ENCODE measurements around the gene SERP1.

The SERP1 gene

GRCh38 chr3:150544041-150544440, 2.3 kb downstream of the SERP1 start:
- Histone ChIP-seq H3K79me2 (ENCODE audit: control insufficient read depth, insufficient read depth, low read length) (peaks cover 34% of the 10 kb centered on the region), H2BK5ac (ENCODE audit: low read length) (no peak overlapping the region), H3K27ac (ENCODE audit: low read depth, low read length) (no peak overlapping the region), H2BK120ac (ENCODE audit: low read depth, low read length) (no peak overlapping the region), H4K8ac (ENCODE audit: low read depth, low read length) (no peak overlapping the region), H3K56ac (ENCODE audit: low read length) (no peak overlapping the region), H2AK5ac (ENCODE audit: low read length) (no peak overlapping the region), H3K79me1 (ENCODE audit: low read length) (peaks cover 5% of the 10 kb centered on the region), H2BK15ac (replicated peaks; ENCODE audit: low read depth) (no peak overlapping the region), H3K4me2 (ENCODE audit: low read length) (no peak overlapping the region), H3K4me1 (ENCODE audit: control insufficient read depth, low read depth, low read length) (no peaks in the 10 kb centered on the region), H3K36me3 (ENCODE audit: control insufficient read depth, insufficient read depth, low read length) (no peaks in the 10 kb centered on the region), H3K18ac (ENCODE audit: low read length) (no peak overlapping the region), H4K5ac (ENCODE audit: low read length) (no peak overlapping the region), H3K4me3 (ENCODE audit: low read length) (no peak overlapping the region), H3K9ac (ENCODE audit: low read length) (no peak overlapping the region), H3K23ac (ENCODE audit: low read length) (no peak overlapping the region), H3K27me3 (ENCODE audit: insufficient read depth, low read length, poor library complexity) (no peaks in the 10 kb centered on the region), H3K4ac (ENCODE audit: low read depth, low read length) (no peak overlapping the region)
- no peak for DNase-seq

DNA sequence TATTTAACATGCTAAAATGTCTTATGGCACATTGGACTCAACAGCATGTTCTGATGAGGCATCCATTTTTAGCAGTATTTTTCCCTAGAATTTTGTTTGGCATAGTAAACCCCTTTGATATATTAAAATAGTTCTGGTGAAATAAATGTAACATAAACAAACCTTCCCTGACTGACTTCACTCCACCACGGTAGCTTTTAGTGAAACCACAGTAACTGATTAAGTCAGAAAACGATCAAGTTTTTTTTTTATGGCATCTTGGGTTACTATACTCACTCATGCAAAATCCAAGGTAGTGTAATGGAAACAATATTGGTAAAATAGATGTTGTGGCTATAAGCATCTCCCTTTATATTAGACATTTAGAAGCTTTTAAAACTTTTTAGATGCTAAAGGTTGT, 2.8 kb downstream of the SERP1 start:
- Histone ChIP-seq H2BK15ac (replicated peaks; ENCODE audit: low read depth) (no peak overlapping the region), H3K36me3 (ENCODE audit: control insufficient read depth, insufficient read depth, low read length) (no peaks in the 10 kb centered on the region), H4K5ac (ENCODE audit: low read length) (no peak overlapping the region), H2BK120ac (ENCODE audit: low read depth, low read length) (no peak overlapping the region), H3K79me1 (ENCODE audit: low read length) (peaks cover 5% of the 10 kb centered on the region), H2AK5ac (ENCODE audit: low read length) (no peak overlapping the region), H3K4me1 (ENCODE audit: control insufficient read depth, low read depth, low read length) (no peaks in the 10 kb centered on the region), H3K9ac (ENCODE audit: low read length) (no peak overlapping the region), H3K4ac (ENCODE audit: low read depth, low read length) (no peak overlapping the region), H4K8ac (ENCODE audit: low read depth, low read length) (no peak overlapping the region), H3K18ac (ENCODE audit: low read length) (no peak overlapping the region), H3K79me2 (ENCODE audit: control insufficient read depth, insufficient read depth, low read length) (peaks cover 33% of the 10 kb centered on the region), H3K27ac (ENCODE audit: low read depth, low read length) (no peak overlapping the region), H3K4me2 (ENCODE audit: low read length) (no peak overlapping the region), H3K27me3 (ENCODE audit: insufficient read depth, low read length, poor library complexity) (no peaks in the 10 kb centered on the region), H3K4me3 (ENCODE audit: low read length) (no peak overlapping the region), H2BK5ac (ENCODE audit: low read length) (no peak overlapping the region), H3K23ac (ENCODE audit: low read length) (no peak overlapping the region), H3K56ac (ENCODE audit: low read length) (no peak overlapping the region)
- no CpG with 5 or more reads among the region's 2 CpGs for WGBS (ENCODE audit: extremely low coverage, insufficient coverage, low lambda C conversion rate)
- no peak for DNase-seq

DNA sequence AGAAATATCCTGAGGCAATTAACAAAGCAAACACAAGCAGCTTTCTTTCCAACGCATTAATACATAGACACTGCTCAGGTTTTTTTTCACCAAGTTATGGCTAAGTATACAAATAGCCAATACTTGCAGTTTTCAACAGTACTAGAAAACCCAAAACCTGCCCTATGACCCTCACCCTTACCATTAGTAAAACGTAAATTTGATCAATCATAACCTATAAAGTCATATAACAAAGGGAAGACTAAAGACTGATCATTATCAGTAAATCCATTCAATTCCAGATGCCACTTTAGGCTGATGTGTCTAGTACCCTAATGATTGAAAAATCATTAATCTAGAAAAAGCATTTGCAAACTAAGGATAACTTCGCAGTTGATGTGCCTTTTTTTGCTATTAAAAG, 3.2 kb downstream of the SERP1 start:
- H2AK5ac ChIP-seq (ENCODE audit: low read length), result no peak overlapping the region
- no peaks in the 10 kb centered on the region for H3K27me3 ChIP-seq (ENCODE audit: insufficient read depth, low read length, poor library complexity)
- no peaks in the 10 kb centered on the region for H3K4me1 ChIP-seq (ENCODE audit: control insufficient read depth, low read depth, low read length)
- peaks cover 3% of the 10 kb centered on the region for H3K79me1 ChIP-seq (ENCODE audit: low read length)
- H4K5ac ChIP-seq (ENCODE audit: low read length), result no peak overlapping the region
- no peak overlapping the region for H3K18ac ChIP-seq (ENCODE audit: low read length)
- no peak overlapping the region for H2BK5ac ChIP-seq (ENCODE audit: low read length)
- no peak overlapping the region for H2BK120ac ChIP-seq (ENCODE audit: low read depth, low read length)
- H3K4me3 ChIP-seq (ENCODE audit: low read length), result no peak overlapping the region
- no peak overlapping the region for H3K4me2 ChIP-seq (ENCODE audit: low read length)
- no peak overlapping the region for H4K8ac ChIP-seq (ENCODE audit: low read depth, low read length)
- H3K4ac ChIP-seq (ENCODE audit: low read depth, low read length), result no peak overlapping the region
- no peak overlapping the region for H3K27ac ChIP-seq (ENCODE audit: low read depth, low read length)
- H3K79me2 ChIP-seq (ENCODE audit: control insufficient read depth, insufficient read depth, low read length), result peaks cover 29% of the 10 kb centered on the region
- no CpG with 5 or more reads among the region's 3 CpGs for WGBS (ENCODE audit: extremely low coverage, insufficient coverage, low lambda C conversion rate)
- H3K23ac ChIP-seq (ENCODE audit: low read length), result no peak overlapping the region
- no peak overlapping the region for H2BK15ac ChIP-seq (replicated peaks; ENCODE audit: low read depth)
- H3K9ac ChIP-seq (ENCODE audit: low read length), result no peak overlapping the region
- DNase-seq, result no peak
- H3K56ac ChIP-seq (ENCODE audit: low read length), result no peak overlapping the region
- H3K36me3 ChIP-seq (ENCODE audit: control insufficient read depth, insufficient read depth, low read length), result no peaks in the 10 kb centered on the region

DNA sequence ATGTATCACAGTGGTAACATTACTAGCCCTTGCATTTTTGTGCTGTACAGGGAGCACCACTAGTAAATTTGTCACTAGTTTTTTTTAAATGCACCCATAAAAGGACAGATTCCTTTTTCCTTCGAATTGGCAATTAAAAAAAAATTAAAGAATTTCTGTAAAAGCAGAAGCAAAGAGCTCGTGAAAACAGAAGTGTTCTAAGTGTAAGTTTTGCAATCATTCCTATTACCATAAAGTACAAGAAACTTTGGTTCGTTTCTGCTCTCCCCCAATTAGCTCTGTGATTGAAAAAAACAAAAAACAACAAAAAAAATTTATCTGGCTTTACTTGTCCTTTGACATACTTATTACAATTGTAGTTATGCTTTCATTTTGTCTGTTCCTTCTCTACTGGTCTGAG, 5.3 kb downstream of the SERP1 start:
- WGBS (ENCODE audit: extremely low coverage, insufficient coverage, low lambda C conversion rate), result no CpG with 5 or more reads among the region's 3 CpGs
- H3K79me2 ChIP-seq (ENCODE audit: control insufficient read depth, insufficient read depth, low read length), result peaks cover 17% of the 10 kb centered on the region
- DNase-seq, result no peak
- no peak overlapping the region for H4K8ac ChIP-seq (ENCODE audit: low read depth, low read length)
- H3K4me3 ChIP-seq (ENCODE audit: low read length), result no peak overlapping the region
- H2BK5ac ChIP-seq (ENCODE audit: low read length), result no peak overlapping the region
- no peaks in the 10 kb centered on the region for H3K4me1 ChIP-seq (ENCODE audit: control insufficient read depth, low read depth, low read length)
- no peak overlapping the region for H3K4ac ChIP-seq (ENCODE audit: low read depth, low read length)
- H4K5ac ChIP-seq (ENCODE audit: low read length), result no peak overlapping the region
- H2BK15ac ChIP-seq (replicated peaks; ENCODE audit: low read depth), result no peak overlapping the region
- H3K27me3 ChIP-seq (ENCODE audit: insufficient read depth, low read length, poor library complexity), result no peaks in the 10 kb centered on the region
- no peak overlapping the region for H3K18ac ChIP-seq (ENCODE audit: low read length)
- H3K36me3 ChIP-seq (ENCODE audit: control insufficient read depth, insufficient read depth, low read length), result no peaks in the 10 kb centered on the region
- H3K23ac ChIP-seq (ENCODE audit: low read length), result no peak overlapping the region
- H3K27ac ChIP-seq (ENCODE audit: low read depth, low read length), result no peak overlapping the region
- H3K79me1 ChIP-seq (ENCODE audit: low read length), result no peaks in the 10 kb centered on the region
- no peak overlapping the region for H3K4me2 ChIP-seq (ENCODE audit: low read length)
- H2BK120ac ChIP-seq (ENCODE audit: low read depth, low read length), result no peak overlapping the region
- H2AK5ac ChIP-seq (ENCODE audit: low read length), result no peak overlapping the region
- no peak overlapping the region for H3K9ac ChIP-seq (ENCODE audit: low read length)
- H3K56ac ChIP-seq (ENCODE audit: low read length), result no peak overlapping the region

GRCh38 chr3:150540297-150540696, 6.0 kb downstream of the SERP1 start:
- H3K4ac ChIP-seq (ENCODE audit: low read depth, low read length), result no peak overlapping the region
- no peak overlapping the region for H4K5ac ChIP-seq (ENCODE audit: low read length)
- H3K27ac ChIP-seq (ENCODE audit: low read depth, low read length), result no peak overlapping the region
- H3K36me3 ChIP-seq (ENCODE audit: control insufficient read depth, insufficient read depth, low read length), result no peaks in the 10 kb centered on the region
- WGBS (ENCODE audit: extremely low coverage, insufficient coverage, low lambda C conversion rate), result no CpG with 5 or more reads among the region's 2 CpGs
- no peak overlapping the region for H3K4me3 ChIP-seq (ENCODE audit: low read length)
- no peak for DNase-seq
- H3K79me2 ChIP-seq (ENCODE audit: control insufficient read depth, insufficient read depth, low read length), result peaks cover 10% of the 10 kb centered on the region
- no peak overlapping the region for H3K56ac ChIP-seq (ENCODE audit: low read length)
- H4K8ac ChIP-seq (ENCODE audit: low read depth, low read length), result no peak overlapping the region
- no peak overlapping the region for H2BK15ac ChIP-seq (replicated peaks; ENCODE audit: low read depth)
- H2AK5ac ChIP-seq (ENCODE audit: low read length), result no peak overlapping the region
- H3K27me3 ChIP-seq (ENCODE audit: insufficient read depth, low read length, poor library complexity), result no peaks in the 10 kb centered on the region
- no peak overlapping the region for H3K9ac ChIP-seq (ENCODE audit: low read length)
- H3K4me1 ChIP-seq (ENCODE audit: control insufficient read depth, low read depth, low read length), result no peaks in the 10 kb centered on the region
- H2BK120ac ChIP-seq (ENCODE audit: low read depth, low read length), result no peak overlapping the region
- H2BK5ac ChIP-seq (ENCODE audit: low read length), result no peak overlapping the region
- no peaks in the 10 kb centered on the region for H3K79me1 ChIP-seq (ENCODE audit: low read length)
- H3K18ac ChIP-seq (ENCODE audit: low read length), result no peak overlapping the region
- H3K23ac ChIP-seq (ENCODE audit: low read length), result no peak overlapping the region
- no peak overlapping the region for H3K4me2 ChIP-seq (ENCODE audit: low read length)

- no peaks in the 10 kb centered on the region for H3K27me3 ChIP-seq (ENCODE audit: insufficient read depth, low read length, poor library complexity)
- H3K4ac ChIP-seq (ENCODE audit: low read depth, low read length), result no peak overlapping the region
- no peak overlapping the region for H3K4me2 ChIP-seq (ENCODE audit: low read length)
- peaks cover 2% of the 10 kb centered on the region for H3K79me2 ChIP-seq (ENCODE audit: control insufficient read depth, insufficient read depth, low read length)
- H3K79me1 ChIP-seq (ENCODE audit: low read length), result no peaks in the 10 kb centered on the region
- no peak overlapping the region for H3K18ac ChIP-seq (ENCODE audit: low read length)
- H2AK5ac ChIP-seq (ENCODE audit: low read length), result no peak overlapping the region
- no peak overlapping the region for H3K23ac ChIP-seq (ENCODE audit: low read length)
- no peak overlapping the region for H3K27ac ChIP-seq (ENCODE audit: low read depth, low read length)
- H3K4me1 ChIP-seq (ENCODE audit: control insufficient read depth, low read depth, low read length), result no peaks in the 10 kb centered on the region
- no peak overlapping the region for H3K9ac ChIP-seq (ENCODE audit: low read length)
- H2BK5ac ChIP-seq (ENCODE audit: low read length), result no peak overlapping the region
- H4K5ac ChIP-seq (ENCODE audit: low read length), result no peak overlapping the region
- H2BK15ac ChIP-seq (replicated peaks; ENCODE audit: low read depth), result no peak overlapping the region
- no peak overlapping the region for H3K56ac ChIP-seq (ENCODE audit: low read length)
- DNase-seq, result no peak
- no peak overlapping the region for H2BK120ac ChIP-seq (ENCODE audit: low read depth, low read length)
- H3K36me3 ChIP-seq (ENCODE audit: control insufficient read depth, insufficient read depth, low read length), result no peaks in the 10 kb centered on the region
- H4K8ac ChIP-seq (ENCODE audit: low read depth, low read length), result no peak overlapping the region
- WGBS (ENCODE audit: extremely low coverage, insufficient coverage, low lambda C conversion rate), result no CpG with 5 or more reads among the region's 10 CpGs
- no peak overlapping the region for H3K4me3 ChIP-seq (ENCODE audit: low read length)
Measured at GRCh38 chr3:150538324-150539208, 7.7 kb downstream of the SERP1 start.

Measured in mesendoderm (in vitro differentiated cells).